Fibroblast of skin of scalp (primary cell): ENCODE results near the gene PTGFR.

Source experiments
- DNase-seq: peaks from one replicate; pipeline ENCODE4 v3.0.0-alpha.2; 2013

Gene PTGFR

GRCh38 chr1:78520843-78521242 is 30.1 kb downstream of the PTGFR start:
- no peak for DNase-seq

- DNase-seq = no peak
These were observed 31.4 kb downstream of the PTGFR start for GRCh38 chr1:78522136-78522535.

- DNase-seq = no peak
These were observed 35.7 kb downstream of the PTGFR start for GRCh38 chr1:78526496-78526895.

GRCh38 chr1:78527706-78528105 is 36.9 kb downstream of the PTGFR start:
- DNase-seq = peak; percentile 11

GRCh38 chr1:78533527-78533926 is 42.8 kb downstream of the PTGFR start:
- no peak for DNase-seq

- DNase-seq = no peak
These were observed 44.5 kb downstream of the PTGFR start for GRCh38 chr1:78535286-78535685.

- peak; percentile 45 for DNase-seq
These were observed 45.7 kb downstream of the PTGFR start for GRCh38 chr1:78536427-78536826.

- DNase-seq = peak; percentile 61
These were observed 49.3 kb downstream of the PTGFR start for GRCh38 chr1:78540048-78540447.

- DNase-seq = no peak
These were observed 50.7 kb downstream of the PTGFR start for GRCh38 chr1:78541479-78541878.

- DNase-seq = peak; percentile 11
These were observed 53.3 kb downstream of the PTGFR start for GRCh38 chr1:78543941-78544643.

- no peak for DNase-seq
These were observed 56.3 kb downstream of the PTGFR start for GRCh38 chr1:78547081-78547480.

GRCh38 chr1:78549331-78549730 is 58.6 kb downstream of the PTGFR start:
- DNase-seq = no peak

GRCh38 chr1:78549891-78550290 is 59.1 kb downstream of the PTGFR start:
- no peak for DNase-seq

- no peak for DNase-seq
These were observed 63.1 kb downstream of the PTGFR start for GRCh38 chr1:78553859-78554258.

GRCh38 chr1:78554840-78555239 is 64.1 kb downstream of the PTGFR start:
- no peak for DNase-seq

- no peak for DNase-seq
These were observed 68.9 kb downstream of the PTGFR start for GRCh38 chr1:78559680-78560079.

- DNase-seq = no peak
These were observed 70.0 kb downstream of the PTGFR start for GRCh38 chr1:78560811-78561210.

GRCh38 chr1:78561856-78562255 is 71.1 kb downstream of the PTGFR start:
- no peak for DNase-seq

- no peak for DNase-seq
These were observed 74.6 kb downstream of the PTGFR start for GRCh38 chr1:78565393-78565792.

GRCh38 chr1:78570539-78570938 is 79.8 kb downstream of the PTGFR start:
- DNase-seq = peak; percentile 3

- no peak for DNase-seq
These were observed 86.7 kb downstream of the PTGFR start for GRCh38 chr1:78577257-78578100.

- peak; percentile 91 for DNase-seq
These were observed 95.8 kb downstream of the PTGFR start for GRCh38 chr1:78586572-78586971.

- peak; percentile 51 for DNase-seq
These were observed 96.4 kb downstream of the PTGFR start for GRCh38 chr1:78587211-78587610.
